HEK293 (cell line): ENCODE results near the gene PIP4K2A.
A peak's percentile ranks its signal among the peaks of the same experiment; 100 is the strongest.

ENCODE experiments used
- CTCF ChIA-PET: fragments of 350-600 bp; formaldehyde crosslinking; extraction: SDS; loops from one replicate; lab custom pipeline; 2021; ENCODE audit warnings: antibody characterized with exemption; lab: Yijun Ruan, JAX
- POLR2A ChIA-PET: fragments of 300-600 bp; formaldehyde crosslinking; extraction: SDS; loops from one replicate; lab custom pipeline; 2020; ENCODE audit warnings: antibody characterized with exemption, inconsistent platforms; lab: Yijun Ruan, JAX
- H3K27ac ChIP-seq: fragments of 200-500 bp; sonication (Bioruptor generic); 2 replicates; pipeline ENCODE4 v1.5.1; 2014; ENCODE audit warnings: low read depth, low read length, control low read depth, inconsistent platforms; ENCODE audit errors: extremely low read depth
- H3K36me3 ChIP-seq, 2 experiments: fragments of 200-500 bp in 1 of 2; sonication (Bioruptor generic) in 1 of 2; 1 replicate in 1 of 2; 2 replicates in 1 of 2; pipeline ENCODE4 v1.5.1; 2014 to 2017; ENCODE audit warnings: inconsistent platforms in 2 of 2, low read length in 2 of 2; ENCODE audit not compliant: control insufficient read depth in 2 of 2, insufficient read depth in 1 of 2
- H3K4me1 ChIP-seq: fragments of 200-500 bp; sonication (Bioruptor generic); 2 replicates; pipeline ENCODE4 v1.5.1; 2014; ENCODE audit warnings: mild to moderate bottlenecking, low read length, inconsistent platforms; ENCODE audit not compliant: control insufficient read depth, insufficient read depth
- H3K4me3 ChIP-seq: 2 replicates; pipeline ENCODE4 v1.5.1; 2011; ENCODE audit warnings: low read depth, mild to moderate bottlenecking, control low read depth, low read length, moderate library complexity
- H3K9me3 ChIP-seq: fragments of 200-500 bp; sonication (Bioruptor generic); 2 replicates; pipeline ENCODE4 v1.5.1; 2014; ENCODE audit warnings: low read depth, low read length, inconsistent platforms; ENCODE audit not compliant: control insufficient read depth, insufficient read depth
- REPIN1 ChIP-seq: fragments of 450-650 bp; formaldehyde crosslinking; IDR thresholded peaks from 2 replicates; pipeline ENCODE4 v1.5.1; 2017; ENCODE audit warnings: missing biosample characterization, missing genetic modification characterization, low read depth
- ZBTB48 ChIP-seq: fragments of 450-650 bp; formaldehyde crosslinking; IDR thresholded peaks from 2 replicates; pipeline ENCODE4 v1.5.1; 2016; ENCODE audit warnings: missing biosample characterization, missing genetic modification characterization
- ZNF155 ChIP-seq: fragments of 450-650 bp; formaldehyde crosslinking; IDR thresholded peaks from 2 replicates; pipeline ENCODE4 v1.5.1; 2016; ENCODE audit warnings: missing biosample characterization, missing genetic modification characterization
- ZNF157 ChIP-seq: fragments of 450-650 bp; formaldehyde crosslinking; IDR thresholded peaks from 2 replicates; pipeline ENCODE4 v1.5.1; 2016; ENCODE audit warnings: missing biosample characterization, missing genetic modification characterization
- ZNF169 ChIP-seq: fragments of 450-650 bp; formaldehyde crosslinking; IDR thresholded peaks from 2 replicates; pipeline ENCODE4 v1.5.1; 2016; ENCODE audit warnings: missing biosample characterization, missing genetic modification characterization
- ZNF239 ChIP-seq: fragments of 450-650 bp; formaldehyde crosslinking; IDR thresholded peaks from 2 replicates; pipeline ENCODE4 v1.5.1; 2016; ENCODE audit warnings: missing biosample characterization, missing genetic modification characterization
- ZNF24 ChIP-seq: fragments of 450-650 bp; formaldehyde crosslinking; IDR thresholded peaks from 2 replicates; pipeline ENCODE4 v1.5.1; 2016; ENCODE audit warnings: missing biosample characterization, missing genetic modification characterization
- ZNF366 ChIP-seq: fragments of 450-650 bp; formaldehyde crosslinking; conservative IDR thresholded peaks from 2 replicates; pipeline ENCODE4 v1.5.1; 2016; ENCODE audit warnings: missing biosample characterization, missing genetic modification characterization
- ZNF529 ChIP-seq: fragments of 450-650 bp; formaldehyde crosslinking; IDR thresholded peaks from 2 replicates; pipeline ENCODE4 v1.5.1; 2017; ENCODE audit warnings: missing genetic modification characterization, missing biosample characterization; ENCODE audit not compliant: insufficient replicate concordance
- ZNF596 ChIP-seq: fragments of 450-650 bp; IDR thresholded peaks from 2 replicates; pipeline ENCODE4 v1.5.0; 2018; ENCODE audit warnings: missing biosample characterization, mild to moderate bottlenecking, missing genetic modification characterization, moderate library complexity
- ZNF626 ChIP-seq: fragments of 450-650 bp; sonication (Bioruptor Pico); formaldehyde crosslinking; IDR thresholded peaks from 2 replicates; pipeline ENCODE4 v1.5.1; 2018; ENCODE audit warnings: missing biosample characterization, missing genetic modification characterization, inconsistent platforms
- ZNF629 ChIP-seq: fragments of 450-650 bp; formaldehyde crosslinking; IDR thresholded peaks from 2 replicates; pipeline ENCODE4 v1.5.1; 2017; ENCODE audit warnings: missing biosample characterization, missing genetic modification characterization
- ZNF701 ChIP-seq: fragments of 450-650 bp; formaldehyde crosslinking; IDR thresholded peaks from 2 replicates; pipeline ENCODE4 v1.5.1; 2016; ENCODE audit warnings: missing biosample characterization, missing genetic modification characterization
- ZNF776 ChIP-seq: fragments of 450-650 bp; formaldehyde crosslinking; IDR thresholded peaks from 2 replicates; pipeline ENCODE4 v1.5.0; 2017; ENCODE audit warnings: missing biosample characterization, missing genetic modification characterization, borderline replicate concordance
- ZXDB ChIP-seq: fragments of 450-650 bp; formaldehyde crosslinking; IDR thresholded peaks from 2 replicates; pipeline ENCODE4 v1.5.1; 2016; ENCODE audit warnings: missing biosample characterization, missing genetic modification characterization
- TF ChIP-seq, protein P1 (sequence below): fragments of 450-650 bp; formaldehyde crosslinking; IDR thresholded peaks from 2 replicates; pipeline ENCODE4 v1.5.1; 2016; ENCODE audit warnings: missing biosample characterization, missing genetic modification characterization
- TF ChIP-seq, protein P2 (sequence below): fragments of 450-650 bp; formaldehyde crosslinking; IDR thresholded peaks from 2 replicates; pipeline ENCODE4; 2016; ENCODE audit warnings: missing biosample characterization, missing genetic modification characterization
- TF ChIP-seq, protein P3 (sequence below): fragments of 450-650 bp; formaldehyde crosslinking; IDR thresholded peaks from 2 replicates; pipeline ENCODE4 v1.5.1; 2017; ENCODE audit warnings: missing biosample characterization, missing genetic modification characterization
- TF ChIP-seq, protein P4 (sequence below): fragments of 450-650 bp; formaldehyde crosslinking; IDR thresholded peaks from 2 replicates; pipeline ENCODE4 v1.5.1; 2016; ENCODE audit warnings: missing biosample characterization, missing genetic modification characterization
- TF ChIP-seq, protein P5 (sequence below): fragments of 450-650 bp; formaldehyde crosslinking; IDR thresholded peaks from 2 replicates; pipeline ENCODE4 v1.5.1; 2016; ENCODE audit warnings: missing biosample characterization, missing genetic modification characterization, low read depth

Gene PIP4K2A

DNA sequence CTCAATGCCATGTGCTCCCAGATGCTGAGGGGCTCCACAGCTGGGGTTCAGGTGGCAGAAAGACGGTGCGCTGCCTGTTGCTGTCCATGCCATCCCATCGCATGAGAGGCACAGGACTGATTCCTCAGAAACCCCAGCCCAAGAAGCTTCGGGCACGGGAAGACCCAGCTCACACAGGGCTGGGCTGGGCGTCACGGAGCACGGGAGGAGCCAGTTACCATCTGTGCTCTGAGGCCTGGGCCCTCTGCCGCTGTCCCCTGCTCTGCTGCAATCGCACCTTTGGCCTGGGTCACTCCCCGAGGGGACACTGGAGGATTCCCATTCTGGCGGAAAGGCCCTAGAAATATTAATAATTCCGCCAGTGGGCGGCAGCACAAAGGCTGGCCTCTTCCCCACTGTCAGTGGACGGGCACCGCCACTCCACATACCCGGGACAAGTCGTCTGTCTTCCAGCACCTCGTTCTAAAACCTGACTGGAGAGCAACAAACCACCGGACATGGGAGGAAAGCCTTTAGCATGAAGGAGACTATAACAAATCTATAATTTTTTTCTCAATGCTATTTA is 92.1 kb downstream of the PIP4K2A start:
- POLR2A ChIA-PET, result no interaction called here
- H3K4me1 ChIP-seq, result peaks cover 29% of the 10 kb centered on the region

DNA sequence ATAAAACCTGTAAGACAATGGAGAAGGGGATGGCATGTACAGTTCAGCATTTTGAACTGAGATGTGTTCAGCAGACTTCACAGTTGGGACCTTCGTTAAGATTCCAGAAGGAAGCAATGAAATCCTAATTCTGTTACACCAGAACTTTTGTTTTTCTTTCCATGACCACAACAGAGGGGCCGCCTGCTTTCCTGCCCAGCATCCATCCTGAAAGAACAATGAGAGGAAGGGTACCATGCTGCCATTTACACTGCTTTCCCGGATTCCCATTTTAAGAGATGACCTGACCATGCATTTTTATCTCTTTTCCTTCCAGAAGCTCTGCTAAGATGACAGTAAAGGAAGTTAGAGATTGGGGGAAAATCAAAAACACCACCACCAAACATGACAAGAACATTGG is 92.7 kb downstream of the PIP4K2A start:
- Histone ChIP-seq H3K9me3 (no peaks in the 10 kb centered on the region), H3K27ac (no peak overlapping the region), H3K36me3 (no peaks in the 10 kb centered on the region), H3K4me1 (peaks cover 31% of the 10 kb centered on the region), H3K4me3 (no peak overlapping the region)
- POLR2A ChIA-PET, result no interaction called here
- TF ChIP-seq ZNF239 (tag by site-specific recombination) (no peak), ZNF155 (tag by site-specific recombination) (no peak), ZNF701 (no peak), REPIN1 (no peak), ZNF596 (tag by site-specific recombination) (no peak)
- TF ChIP-seq, protein P1, sequence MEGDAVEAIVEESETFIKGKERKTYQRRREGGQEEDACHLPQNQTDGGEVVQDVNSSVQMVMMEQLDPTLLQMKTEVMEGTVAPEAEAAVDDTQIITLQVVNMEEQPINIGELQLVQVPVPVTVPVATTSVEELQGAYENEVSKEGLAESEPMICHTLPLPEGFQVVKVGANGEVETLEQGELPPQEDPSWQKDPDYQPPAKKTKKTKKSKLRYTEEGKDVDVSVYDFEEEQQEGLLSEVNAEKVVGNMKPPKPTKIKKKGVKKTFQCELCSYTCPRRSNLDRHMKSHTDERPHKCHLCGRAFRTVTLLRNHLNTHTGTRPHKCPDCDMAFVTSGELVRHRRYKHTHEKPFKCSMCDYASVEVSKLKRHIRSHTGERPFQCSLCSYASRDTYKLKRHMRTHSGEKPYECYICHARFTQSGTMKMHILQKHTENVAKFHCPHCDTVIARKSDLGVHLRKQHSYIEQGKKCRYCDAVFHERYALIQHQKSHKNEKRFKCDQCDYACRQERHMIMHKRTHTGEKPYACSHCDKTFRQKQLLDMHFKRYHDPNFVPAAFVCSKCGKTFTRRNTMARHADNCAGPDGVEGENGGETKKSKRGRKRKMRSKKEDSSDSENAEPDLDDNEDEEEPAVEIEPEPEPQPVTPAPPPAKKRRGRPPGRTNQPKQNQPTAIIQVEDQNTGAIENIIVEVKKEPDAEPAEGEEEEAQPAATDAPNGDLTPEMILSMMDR, result no peak
- TF ChIP-seq, protein P2, sequence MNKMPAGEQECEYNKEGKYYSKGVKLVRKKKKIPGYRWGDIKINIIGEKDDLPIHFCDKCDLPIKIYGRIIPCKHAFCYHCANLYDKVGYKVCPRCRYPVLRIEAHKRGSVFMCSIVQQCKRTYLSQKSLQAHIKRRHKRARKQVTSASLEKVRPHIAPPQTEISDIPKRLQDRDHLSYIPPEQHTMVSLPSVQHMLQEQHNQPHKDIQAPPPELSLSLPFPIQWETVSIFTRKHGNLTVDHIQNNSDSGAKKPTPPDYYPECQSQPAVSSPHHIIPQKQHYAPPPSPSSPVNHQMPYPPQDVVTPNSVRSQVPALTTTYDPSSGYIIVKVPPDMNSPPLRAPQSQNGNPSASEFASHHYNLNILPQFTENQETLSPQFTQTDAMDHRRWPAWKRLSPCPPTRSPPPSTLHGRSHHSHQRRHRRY (tag by site-specific recombination), result no peak
- TF ChIP-seq, protein P3, sequence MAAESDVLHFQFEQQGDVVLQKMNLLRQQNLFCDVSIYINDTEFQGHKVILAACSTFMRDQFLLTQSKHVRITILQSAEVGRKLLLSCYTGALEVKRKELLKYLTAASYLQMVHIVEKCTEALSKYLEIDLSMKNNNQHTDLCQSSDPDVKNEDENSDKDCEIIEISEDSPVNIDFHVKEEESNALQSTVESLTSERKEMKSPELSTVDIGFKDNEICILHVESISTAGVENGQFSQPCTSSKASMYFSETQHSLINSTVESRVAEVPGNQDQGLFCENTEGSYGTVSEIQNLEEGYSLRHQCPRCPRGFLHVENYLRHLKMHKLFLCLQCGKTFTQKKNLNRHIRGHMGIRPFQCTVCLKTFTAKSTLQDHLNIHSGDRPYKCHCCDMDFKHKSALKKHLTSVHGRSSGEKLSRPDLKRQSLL, result no peak
- CTCF ChIA-PET, result no interaction called here

More for the DNA sequence above, 92.1 kb downstream of the PIP4K2A start:
- Histone ChIP-seq H3K36me3 (no peaks in the 10 kb centered on the region), H3K9me3 (no peaks in the 10 kb centered on the region), H3K27ac (no peak overlapping the region), H3K4me3 (no peak overlapping the region)
- CTCF ChIA-PET, result no interaction called here
- TF ChIP-seq, protein P3, result no peak
- TF ChIP-seq ZBTB48 (tag by site-specific recombination), result no peak
- TF ChIP-seq, all 188 proteins: peak for 0

DNA sequence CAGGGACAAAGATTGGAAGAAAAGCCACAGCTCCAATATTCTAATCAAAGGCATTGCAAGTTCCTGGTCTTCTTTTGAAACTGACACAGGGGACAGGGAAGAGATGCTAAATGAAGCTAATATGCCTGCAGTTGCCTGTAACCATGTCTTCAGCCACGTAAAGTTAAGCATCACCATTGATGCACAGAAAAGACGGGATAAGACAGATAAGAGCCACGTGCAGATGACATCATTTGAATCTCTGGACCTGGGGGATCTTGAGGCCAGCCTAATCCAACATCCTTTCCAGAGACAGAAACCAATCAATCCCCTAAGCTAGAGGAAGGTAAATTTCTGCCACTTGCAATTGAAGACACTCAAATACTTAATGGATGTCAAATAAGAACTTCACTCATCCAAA is 93.4 kb downstream of the PIP4K2A start:
- H3K9me3 ChIP-seq, result no peaks in the 10 kb centered on the region
- H3K4me1 ChIP-seq, result peaks cover 27% of the 10 kb centered on the region
- ChIA-PET CTCF (interaction anchor here (0.8 kb wide), 1 partner anchor 298 kb away, joined by 3 read pairs; no protein-coding TSS in a partner anchor), POLR2A (no interaction called here)
- no peak overlapping the region for H3K27ac ChIP-seq
- no peaks in the 10 kb centered on the region for H3K36me3 ChIP-seq
- no peak overlapping the region for H3K4me3 ChIP-seq
- TF ChIP-seq ZNF157 (no peak), ZNF596 (tag by site-specific recombination) (no peak), ZNF529 (tag by site-specific recombination) (no peak), ZNF776 (tag by site-specific recombination) (no peak), ZXDB (tag by site-specific recombination) (no peak), ZNF24 (no peak), ZNF629 (tag by site-specific recombination) (0 out of 2 replicates have a peak, but pooled peaks have one; percentile 39), ZNF169 (tag by site-specific recombination) (no peak), ZNF626 (tag by site-specific recombination) (no peak), ZNF366 (tag by site-specific recombination) (peak; percentile 70)
- TF ChIP-seq, protein P1, result no peak
- TF ChIP-seq, protein P4, sequence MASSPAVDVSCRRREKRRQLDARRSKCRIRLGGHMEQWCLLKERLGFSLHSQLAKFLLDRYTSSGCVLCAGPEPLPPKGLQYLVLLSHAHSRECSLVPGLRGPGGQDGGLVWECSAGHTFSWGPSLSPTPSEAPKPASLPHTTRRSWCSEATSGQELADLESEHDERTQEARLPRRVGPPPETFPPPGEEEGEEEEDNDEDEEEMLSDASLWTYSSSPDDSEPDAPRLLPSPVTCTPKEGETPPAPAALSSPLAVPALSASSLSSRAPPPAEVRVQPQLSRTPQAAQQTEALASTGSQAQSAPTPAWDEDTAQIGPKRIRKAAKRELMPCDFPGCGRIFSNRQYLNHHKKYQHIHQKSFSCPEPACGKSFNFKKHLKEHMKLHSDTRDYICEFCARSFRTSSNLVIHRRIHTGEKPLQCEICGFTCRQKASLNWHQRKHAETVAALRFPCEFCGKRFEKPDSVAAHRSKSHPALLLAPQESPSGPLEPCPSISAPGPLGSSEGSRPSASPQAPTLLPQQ, result 0 out of 2 replicates have a peak, but pooled peaks have one; percentile 4
- TF ChIP-seq, protein P5, sequence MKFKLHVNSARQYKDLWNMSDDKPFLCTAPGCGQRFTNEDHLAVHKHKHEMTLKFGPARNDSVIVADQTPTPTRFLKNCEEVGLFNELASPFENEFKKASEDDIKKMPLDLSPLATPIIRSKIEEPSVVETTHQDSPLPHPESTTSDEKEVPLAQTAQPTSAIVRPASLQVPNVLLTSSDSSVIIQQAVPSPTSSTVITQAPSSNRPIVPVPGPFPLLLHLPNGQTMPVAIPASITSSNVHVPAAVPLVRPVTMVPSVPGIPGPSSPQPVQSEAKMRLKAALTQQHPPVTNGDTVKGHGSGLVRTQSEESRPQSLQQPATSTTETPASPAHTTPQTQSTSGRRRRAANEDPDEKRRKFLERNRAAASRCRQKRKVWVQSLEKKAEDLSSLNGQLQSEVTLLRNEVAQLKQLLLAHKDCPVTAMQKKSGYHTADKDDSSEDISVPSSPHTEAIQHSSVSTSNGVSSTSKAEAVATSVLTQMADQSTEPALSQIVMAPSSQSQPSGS (tag by site-specific recombination), result peak; percentile 77
